CD14-positive monocyte (primary cell): ENCODE measurements around the gene SAV1. TPM values are rescaled to one million over a fixed set of nuclear protein-coding genes. Genes with fewer than 3 reads are reported as not detected.

Source experiments
- DNase-seq, 3 donors: peaks; one replicate each; pipeline ENCODE4 v3.0.0-alpha.2; 2011 to 2022
- H2AFZ ChIP-seq: 2 replicates; pipeline ENCODE4 v1.6.0; 2012; ENCODE audit warnings: mild to moderate bottlenecking, low read depth, low read length, inconsistent platforms; ENCODE audit not compliant: insufficient read depth, poor library complexity, severe bottlenecking
- H3K27ac ChIP-seq, 2 donors: 1 replicate in 1 of 2; 2 replicates in 1 of 2; pipeline ENCODE4 v1.5.1; 2012 to 2013; ENCODE audit warnings: low read length in 2 of 2, control low read depth in 1 of 2, inconsistent platforms in 1 of 2, low read depth in 1 of 2, mild to moderate bottlenecking in 1 of 2
- H3K27me3 ChIP-seq, 2 donors: one replicate each; pipeline versions ENCODE4 v1.6.0 to v1.6.1; 2011 to 2013; ENCODE audit warnings: low read length in 2 of 2; ENCODE audit not compliant: control insufficient read depth in 2 of 2, insufficient read depth in 2 of 2
- H3K36me3 ChIP-seq, 2 donors: replicated peaks in 1 of 2; 1 replicate in 1 of 2; 2 replicates in 1 of 2; pipeline versions ENCODE4 v1.5.1 to v1.6.1; 2012 to 2013; ENCODE audit warnings: low read length in 2 of 2, control low read depth in 1 of 2, inconsistent platforms in 1 of 2, mild to moderate bottlenecking in 1 of 2; ENCODE audit not compliant: insufficient read depth in 2 of 2, control insufficient read depth in 1 of 2
- H3K4me1 ChIP-seq, 2 donors: 1 replicate in 1 of 2; 2 replicates in 1 of 2; pipeline versions ENCODE4 v1.5.1 to v1.6.1; 2012 to 2013; ENCODE audit warnings: low read length in 2 of 2, control low read depth in 1 of 2, inconsistent platforms in 1 of 2, mild to moderate bottlenecking in 1 of 2, moderate library complexity in 1 of 2; ENCODE audit not compliant: insufficient read depth in 2 of 2, control insufficient read depth in 1 of 2
- H3K4me2 ChIP-seq: replicated peaks from 2 replicates; pipeline ENCODE3; 2012; ENCODE audit warnings: low read length, moderate library complexity, mild to moderate bottlenecking; ENCODE audit not compliant: poor library complexity, severe bottlenecking; ENCODE audit errors: extremely low read depth
- H3K4me3 ChIP-seq, 3 experiments: fragments of 200-600 bp in 1 of 3; sonication (generic) in 1 of 3; replicated peaks in 1 of 3; 1 replicate in 2 of 3; 2 replicates in 1 of 3; pipeline ENCODE4 v1.5.1; 2011 to 2013; ENCODE audit warnings: low read length in 3 of 3, mild to moderate bottlenecking in 3 of 3, control low read depth in 2 of 3, low read depth in 2 of 3, inconsistent platforms in 1 of 3, moderate library complexity in 1 of 3
- H3K79me2 ChIP-seq: 2 replicates; pipeline ENCODE4 v1.6.0; 2012; ENCODE audit warnings: mild to moderate bottlenecking, control low read depth, inconsistent platforms, low read length, moderate library complexity; ENCODE audit not compliant: insufficient read depth
- H3K9ac ChIP-seq: 2 replicates; pipeline ENCODE4 v1.6.0; 2017; ENCODE audit warnings: low read length, mild to moderate bottlenecking; ENCODE audit not compliant: insufficient read depth, poor library complexity, severe bottlenecking
- H3K9me3 ChIP-seq, 2 donors: replicated peaks in 1 of 2; 1 replicate in 1 of 2; 2 replicates in 1 of 2; pipeline versions ENCODE4 v1.5.1 to v1.6.1; 2012 to 2013; ENCODE audit warnings: low read length in 2 of 2, control low read depth in 1 of 2; ENCODE audit not compliant: control insufficient read depth in 1 of 2, insufficient read depth in 1 of 2
- H4K20me1 ChIP-seq: 2 replicates; pipeline ENCODE4 v1.6.0; 2012; ENCODE audit warnings: mild to moderate bottlenecking, low read length, control low read depth, moderate library complexity; ENCODE audit not compliant: insufficient read depth
- H3K27ac Mint-ChIP-seq, 7 donors: one replicate each; pipeline ENCODE4 v1.8.0; 2020; ENCODE audit warnings: mild to moderate bottlenecking in 7 of 7, mixed read lengths in 7 of 7, moderate library complexity in 6 of 7, inconsistent platforms in 2 of 7
- H3K27me3 Mint-ChIP-seq, 3 donors: one replicate each; pipeline ENCODE4 v1.8.0; 2021 to 2022; ENCODE audit warnings: low read depth in 3 of 3, mild to moderate bottlenecking in 3 of 3, mixed read lengths in 3 of 3, moderate library complexity in 3 of 3, inconsistent platforms in 1 of 3
- H3K36me3 Mint-ChIP-seq, 2 donors: one replicate each; pipeline ENCODE4 v1.8.0; 2020; ENCODE audit warnings: mixed read lengths in 2 of 2, inconsistent platforms in 1 of 2, mild to moderate bottlenecking in 1 of 2
- H3K4me1 Mint-ChIP-seq: one replicate; pipeline ENCODE4 v1.8.0; 2020; ENCODE audit warnings: mild to moderate bottlenecking, mixed read lengths
- H3K4me3 Mint-ChIP-seq, 2 donors: one replicate each; pipeline ENCODE4 v1.8.0; 2020; ENCODE audit warnings: mild to moderate bottlenecking in 2 of 2, mixed read lengths in 2 of 2, moderate library complexity in 1 of 2
- H3K9me3 Mint-ChIP-seq, 7 donors: one replicate each; pipeline ENCODE4 v1.8.0; 2020 to 2022; ENCODE audit warnings: mixed read lengths in 7 of 7, mild to moderate bottlenecking in 6 of 7, moderate library complexity in 6 of 7, inconsistent platforms in 2 of 7
- CTCF ChIP-seq: fragments of 200-600 bp; IDR thresholded peaks from one replicate; pipeline ENCODE4 v1.8.0; 2022; ENCODE audit warnings: antibody characterized with exemption, mild to moderate bottlenecking
- WGBS: methylation state at CpG from one replicate; pipeline ENCODE4 v1.1.5; 2013; ENCODE audit warnings: missing lambda C conversion rate; ENCODE audit not compliant: insufficient coverage; 5-methylcytosine and 5-hydroxymethylcytosine counted together
- intact Hi-C, 2 donors: fragments of 100-400 bp; cut with micrococcal nuclease; formaldehyde crosslinking; loops; one replicate each; pipeline versions ENCODE4 v1.15.0 to v1.15.1; 2023
- polyA plus RNA-seq, 3 donors: library from polyadenylated mRNA; depleted of rRNA in 1 of 3; unstranded in 2 of 3; stranded (reverse) in 1 of 3; fragments of 300-500 nt in 2 of 3; fragments of >200 nt in 1 of 3; fragmentation: Illumina TruSeq in 2 of 3; gene quantifications; 1 replicate in 2 of 3; 2 replicates in 1 of 3; pipeline ENCODE4 v1.2.3, GENCODE V29; 2012 to 2021

Gene SAV1
- polyA plus RNA-seq, 3 donors = 1.8 to 5.1 (median 4.8) TPM

GRCh38 chr14:50603565-50603964 lies 64.5 kb downstream of the SAV1 start:
- Histone ChIP-seq H4K20me1 (no peaks in the 10 kb centered on the region), H3K79me2 (no peaks in the 10 kb centered on the region), H3K36me3 (no peaks in the 10 kb centered on the region), H3K27me3 (no peaks in the 10 kb centered on the region), H3K27ac (no peak overlapping the region), H2AFZ (no peak overlapping the region), H3K4me2 (no peak overlapping the region), H3K9me3 (no peaks in the 10 kb centered on the region), H3K4me1 (no peaks in the 10 kb centered on the region), H3K4me3 (no peak overlapping the region), H3K9ac (no peak overlapping the region)
- TF ChIP-seq CTCF = no peak
- Mint-ChIP-seq H3K27me3 (peaks cover 0 to 2% (median 0%) of the 10 kb centered on the region in 3 donors), H3K4me1 (no peaks in the 10 kb centered on the region), H3K27ac (no peak overlapping the region), H3K9me3 (no peaks in the 10 kb centered on the region), H3K4me3 (no peak overlapping the region), H3K36me3 (no peaks in the 10 kb centered on the region)
- intact Hi-C loops = no loop called here
- DNase-seq = no peak
- no CpG with 5 or more reads among the region's 2 CpGs for WGBS

GRCh38 chr14:50602035-50602434 lies 66.1 kb downstream of the SAV1 start:
- Mint-ChIP-seq H3K27me3 (peaks cover 0 to 3% (median 1%) of the 10 kb centered on the region in 3 donors), H3K36me3 (no peaks in the 10 kb centered on the region), H3K27ac (no peak overlapping the region), H3K9me3 (no peaks in the 10 kb centered on the region), H3K4me3 (no peak overlapping the region), H3K4me1 (no peaks in the 10 kb centered on the region)
- DNase-seq = no peak
- intact Hi-C loops = no loop called here
- 83% methylated on average over 1 of the region's 3 CpGs for WGBS
- Histone ChIP-seq H3K4me2 (no peak overlapping the region), H3K27ac (no peak overlapping the region), H3K36me3 (no peaks in the 10 kb centered on the region), H4K20me1 (no peaks in the 10 kb centered on the region), H2AFZ (no peak overlapping the region), H3K9ac (no peak overlapping the region), H3K4me1 (no peaks in the 10 kb centered on the region), H3K27me3 (no peaks in the 10 kb centered on the region), H3K4me3 (no peak overlapping the region), H3K9me3 (no peaks in the 10 kb centered on the region), H3K79me2 (no peaks in the 10 kb centered on the region)
- no peak for TF ChIP-seq CTCF
